MM.1S (cell line): ENCODE measurements around the gene MPHOSPH9.

ENCODE experiments used
- DNase-seq: peaks from one replicate; pipeline ENCODE4 v3.0.0-alpha.2; 2015
- H2AFZ ChIP-seq: fragments of 300-600 bp; sonication (generic); 2 replicates; pipeline ENCODE4 v1.6.0; 2016; ENCODE audit warnings: antibody characterized with exemption, low read length
- H3F3A ChIP-seq: fragments of 300-600 bp; sonication (generic); 2 replicates; pipeline ENCODE4 v1.6.1; 2016; ENCODE audit warnings: mild to moderate bottlenecking, antibody characterized with exemption, low read length, moderate library complexity, mixed read lengths; ENCODE audit not compliant: insufficient read depth
- H3K27ac ChIP-seq: fragments of 300-600 bp; sonication (generic); 2 replicates; pipeline ENCODE4 v1.5.1; 2016; ENCODE audit warnings: mild to moderate bottlenecking, low read length
- H3K27me3 ChIP-seq: fragments of 300-600 bp; sonication (generic); replicated peaks from 2 replicates; pipeline ENCODE4 v1.6.0; 2016; ENCODE audit warnings: low read length; ENCODE audit not compliant: insufficient read depth
- H3K36me3 ChIP-seq: fragments of 300-600 bp; sonication (generic); replicated peaks from 2 replicates; pipeline ENCODE4 v1.6.1; 2016; ENCODE audit warnings: mild to moderate bottlenecking, low read length, mixed read lengths; ENCODE audit not compliant: insufficient read depth
- H3K4me1 ChIP-seq: fragments of 300-600 bp; sonication (generic); 2 replicates; pipeline ENCODE4 v1.6.1; 2016; ENCODE audit warnings: low read length, mixed read lengths
- H3K4me2 ChIP-seq: fragments of 300-600 bp; sonication (generic); 2 replicates; pipeline ENCODE4 v1.6.0; 2016; ENCODE audit warnings: low read depth, low read length
- H3K4me3 ChIP-seq: fragments of 300-600 bp; sonication (generic); 2 replicates; pipeline ENCODE4 v1.5.1; 2016; ENCODE audit warnings: low read length, mixed read lengths
- H3K79me2 ChIP-seq: fragments of 300-600 bp; sonication (generic); 2 replicates; pipeline ENCODE4 v1.6.1; 2016; ENCODE audit warnings: mixed run types, low read length, mixed read lengths
- H3K9ac ChIP-seq: fragments of 300-600 bp; sonication (generic); 2 replicates; pipeline ENCODE4 v1.6.1; 2016; ENCODE audit warnings: low read length, mixed read lengths
- H3K9me2 ChIP-seq: fragments of 300-600 bp; sonication (generic); replicated peaks from 2 replicates; pipeline ENCODE4 v1.6.1; 2016; ENCODE audit warnings: mild to moderate bottlenecking, low read length, mixed read lengths; ENCODE audit not compliant: insufficient read depth
- H3K9me3 ChIP-seq: fragments of 300-600 bp; sonication (generic); replicated peaks from 2 replicates; pipeline ENCODE4 v1.6.1; 2016; ENCODE audit warnings: mild to moderate bottlenecking, low read length, mixed read lengths; ENCODE audit not compliant: insufficient read depth
- H4K20me1 ChIP-seq: fragments of 300-600 bp; sonication (generic); 2 replicates; pipeline ENCODE4 v1.6.1; 2016; ENCODE audit warnings: mild to moderate bottlenecking, low read length, moderate library complexity, mixed read lengths; ENCODE audit not compliant: insufficient read depth
- EZH2 ChIP-seq: fragments of 300-600 bp; sonication (generic); optimal IDR thresholded peaks from 2 replicates; pipeline ENCODE3; 2017; ENCODE audit warnings: low read depth, mild to moderate bottlenecking, antibody characterized with exemption, low read length, mixed read lengths
- EZH2phosphoT487 ChIP-seq: fragments of 300-600 bp; sonication (generic); IDR thresholded peaks from 2 replicates; pipeline ENCODE4 v1.6.1; 2018; ENCODE audit warnings: antibody characterized with exemption, low read length
- TF ChIP-seq, protein P1 (sequence below): fragments of 300-600 bp; sonication (generic); IDR thresholded peaks from 2 replicates; pipeline ENCODE4 v1.5.1; 2016; ENCODE audit warnings: antibody characterized with exemption, low read length, mixed read lengths

MPHOSPH9 gene

DNA sequence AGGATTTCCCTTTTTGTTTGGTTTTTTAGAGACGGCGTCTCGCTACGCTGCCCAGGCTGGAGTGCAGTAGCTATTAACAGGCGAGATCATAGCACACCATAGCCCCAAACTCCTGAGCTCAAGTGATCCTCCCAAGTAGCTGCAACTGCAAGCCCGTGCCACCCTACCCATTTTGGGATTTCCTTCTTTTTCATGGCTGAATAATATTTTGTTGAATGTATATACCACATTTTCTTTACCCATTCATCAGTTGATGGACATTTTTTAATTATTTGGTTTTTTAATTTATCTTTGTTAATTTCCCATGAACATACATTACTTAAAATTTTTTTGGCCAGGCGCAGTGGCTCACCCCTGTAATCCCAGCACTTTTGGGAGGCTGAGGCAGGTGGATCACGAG is 97.3 kb downstream of the MPHOSPH9 start:
- no peak overlapping the region for H3K9ac ChIP-seq
- H3K9me3 ChIP-seq = no peaks in the 10 kb centered on the region
- 0 out of 2 replicates have a peak, but pooled peaks cover 6% of the 10 kb centered on the region for H3F3A ChIP-seq
- TF ChIP-seq EZH2phosphoT487 (no peak), EZH2 (no peak)
- TF ChIP-seq, protein P1, sequence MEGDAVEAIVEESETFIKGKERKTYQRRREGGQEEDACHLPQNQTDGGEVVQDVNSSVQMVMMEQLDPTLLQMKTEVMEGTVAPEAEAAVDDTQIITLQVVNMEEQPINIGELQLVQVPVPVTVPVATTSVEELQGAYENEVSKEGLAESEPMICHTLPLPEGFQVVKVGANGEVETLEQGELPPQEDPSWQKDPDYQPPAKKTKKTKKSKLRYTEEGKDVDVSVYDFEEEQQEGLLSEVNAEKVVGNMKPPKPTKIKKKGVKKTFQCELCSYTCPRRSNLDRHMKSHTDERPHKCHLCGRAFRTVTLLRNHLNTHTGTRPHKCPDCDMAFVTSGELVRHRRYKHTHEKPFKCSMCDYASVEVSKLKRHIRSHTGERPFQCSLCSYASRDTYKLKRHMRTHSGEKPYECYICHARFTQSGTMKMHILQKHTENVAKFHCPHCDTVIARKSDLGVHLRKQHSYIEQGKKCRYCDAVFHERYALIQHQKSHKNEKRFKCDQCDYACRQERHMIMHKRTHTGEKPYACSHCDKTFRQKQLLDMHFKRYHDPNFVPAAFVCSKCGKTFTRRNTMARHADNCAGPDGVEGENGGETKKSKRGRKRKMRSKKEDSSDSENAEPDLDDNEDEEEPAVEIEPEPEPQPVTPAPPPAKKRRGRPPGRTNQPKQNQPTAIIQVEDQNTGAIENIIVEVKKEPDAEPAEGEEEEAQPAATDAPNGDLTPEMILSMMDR = no peak
- H3K9me2 ChIP-seq = no peaks in the 10 kb centered on the region
- no peak overlapping the region for H3K27ac ChIP-seq
- no peaks in the 10 kb centered on the region for H4K20me1 ChIP-seq
- H3K36me3 ChIP-seq = no peaks in the 10 kb centered on the region
- H3K79me2 ChIP-seq = no peaks in the 10 kb centered on the region
- no peak overlapping the region for H2AFZ ChIP-seq
- no peak overlapping the region for H3K4me3 ChIP-seq
- peaks cover 8% of the 10 kb centered on the region for H3K4me1 ChIP-seq
- no peak for DNase-seq
- H3K4me2 ChIP-seq = no peak overlapping the region
- H3K27me3 ChIP-seq = no peaks in the 10 kb centered on the region

DNA sequence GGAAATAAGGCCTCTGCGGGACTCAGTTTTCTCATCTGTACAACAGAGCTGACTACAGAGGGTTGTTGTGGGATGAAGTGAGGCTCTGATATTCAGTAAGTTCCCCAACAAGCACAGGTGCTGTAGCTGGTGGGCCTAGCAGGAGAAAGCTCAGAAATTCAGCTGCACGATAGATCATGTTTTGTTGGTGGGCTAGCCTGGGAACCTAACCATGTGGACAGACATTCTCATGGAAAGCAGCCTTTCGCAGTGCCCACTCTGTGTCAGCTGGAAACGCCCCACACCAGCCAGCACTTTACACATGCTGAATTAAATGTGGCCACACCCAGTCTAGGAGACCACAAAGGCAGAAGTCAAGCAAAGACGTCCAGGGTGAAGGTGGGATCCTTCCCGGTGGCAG is 98.1 kb downstream of the MPHOSPH9 start:
- Histone ChIP-seq H3K4me2 (no peak overlapping the region), H4K20me1 (no peaks in the 10 kb centered on the region), H3K27me3 (no peaks in the 10 kb centered on the region), H3F3A (0 out of 2 replicates have a peak, but pooled peaks cover 6% of the 10 kb centered on the region), H3K9ac (no peak overlapping the region), H3K4me3 (no peak overlapping the region), H2AFZ (no peak overlapping the region), H3K36me3 (no peaks in the 10 kb centered on the region), H3K27ac (no peak overlapping the region), H3K79me2 (no peaks in the 10 kb centered on the region), H3K4me1 (peaks cover 8% of the 10 kb centered on the region), H3K9me2 (no peaks in the 10 kb centered on the region), H3K9me3 (no peaks in the 10 kb centered on the region)
- DNase-seq = no peak
- TF ChIP-seq, protein P1 = no peak
- no peak for TF ChIP-seq EZH2

DNA sequence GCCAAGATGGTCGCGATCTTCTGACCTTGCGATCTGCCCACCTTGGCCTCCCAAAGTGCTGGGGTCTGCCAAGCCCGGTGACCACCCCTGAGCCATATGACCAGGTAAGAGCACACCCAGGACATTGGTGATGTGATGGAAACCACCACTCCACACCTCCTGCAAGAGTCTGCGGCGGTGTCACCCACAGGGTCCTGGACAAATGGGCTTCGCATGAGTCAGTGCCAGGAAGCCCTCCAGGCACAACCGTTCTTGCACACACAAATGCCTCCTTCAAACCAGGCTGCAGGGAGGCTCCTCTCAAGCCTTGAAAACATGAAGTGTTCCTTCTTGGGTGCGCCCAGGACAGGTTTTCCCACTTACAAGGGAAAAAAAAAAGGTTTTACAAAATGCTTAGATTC is 98.7 kb downstream of the MPHOSPH9 start:
- Histone ChIP-seq H3K4me3 (no peak overlapping the region), H3K9me3 (no peaks in the 10 kb centered on the region), H2AFZ (no peak overlapping the region), H3K4me1 (peaks cover 8% of the 10 kb centered on the region), H3K79me2 (no peaks in the 10 kb centered on the region), H3K36me3 (no peaks in the 10 kb centered on the region), H3K27me3 (no peaks in the 10 kb centered on the region), H3K9me2 (no peaks in the 10 kb centered on the region), H3K9ac (no peak overlapping the region), H4K20me1 (no peaks in the 10 kb centered on the region), H3F3A (0 out of 2 replicates have a peak, but pooled peaks cover 6% of the 10 kb centered on the region), H3K27ac (no peak overlapping the region), H3K4me2 (no peak overlapping the region)
- TF ChIP-seq, protein P1 = no peak
- no peak for TF ChIP-seq EZH2phosphoT487
- no peak for TF ChIP-seq EZH2
- DNase-seq = no peak
